Urothelium cell line (cell line): ENCODE measurements around the gene MRPS2.
"Not testable (repeated sequence)": the region's sequence is repeated elsewhere in the genome, so short reads cannot be mapped to it uniquely, and the experiment has no call there.

Source experiments
- DNase-seq: peaks from one replicate; pipeline ENCODE4 v3.0.0; 2011; ENCODE audit warnings: low spot score, mixed read lengths
- FAIRE-seq: peaks from 2 replicates; lab custom pipeline; 2011; peaks lifted over from hg19 to GRCh38; lab: Jason Lieb, UNC

Gene MRPS2

GRCh38 chr9:135513351-135513846, 12.9 kb downstream of the MRPS2 start:
- DNase-seq (no peak), FAIRE-seq (peak; percentile 5)

- not testable (repeated sequence) for FAIRE-seq
These were observed 13.4 kb downstream of the MRPS2 start for GRCh38 chr9:135513906-135514305.

GRCh38 chr9:135514342-135515082, 14.0 kb downstream of the MRPS2 start:
- no peak for FAIRE-seq

More at GRCh38 chr9:135513906-135514305, 13.4 kb downstream of the MRPS2 start:
- not testable (repeated sequence) for DNase-seq

GRCh38 chr9:135515083-135515951, 14.8 kb downstream of the MRPS2 start:
- no peak for FAIRE-seq
- DNase-seq: no peak

More at GRCh38 chr9:135514342-135515082, 14.0 kb downstream of the MRPS2 start:
- no peak for DNase-seq

- FAIRE-seq: no peak
These were observed 15.8 kb downstream of the MRPS2 start for GRCh38 chr9:135516132-135516860.

GRCh38 chr9:135517407-135517822, 16.9 kb downstream of the MRPS2 start:
- DNase-seq (no peak), FAIRE-seq (no peak)

More at GRCh38 chr9:135516132-135516860, 15.8 kb downstream of the MRPS2 start:
- no peak for DNase-seq

- FAIRE-seq (peak; percentile 91), DNase-seq (no peak)
These were observed 18.9 kb downstream of the MRPS2 start for GRCh38 chr9:135519179-135519971.

GRCh38 chr9:135520916-135521607, 20.6 kb downstream of the MRPS2 start, which contains the start of gene LCN1:
Gene LCN1 (plus strand): TSS chr9:135521440. CDS start chr9:135521498, 58 bp downstream.
- DNase-seq (no peak), FAIRE-seq (no peak)

- FAIRE-seq: no peak
- DNase-seq: no peak
These were observed 21.2 kb downstream of the MRPS2 start for GRCh38 chr9:135521608-135522095.

- no peak for FAIRE-seq
- DNase-seq: no peak
These were observed 21.8 kb downstream of the MRPS2 start for GRCh38 chr9:135522137-135522877.

GRCh38 chr9:135522931-135523330, 22.4 kb downstream of the MRPS2 start:
- DNase-seq (no peak), FAIRE-seq (no peak)

- peak; percentile 20 for FAIRE-seq
- DNase-seq: no peak
These were observed 23.1 kb downstream of the MRPS2 start for GRCh38 chr9:135523521-135524129.

GRCh38 chr9:135524130-135524861, 23.8 kb downstream of the MRPS2 start:
- peak; percentile 54 for DNase-seq
- no peak for FAIRE-seq

GRCh38 chr9:135525241-135526088, 25.0 kb downstream of the MRPS2 start:
- FAIRE-seq: no peak
- no peak for DNase-seq

GRCh38 chr9:135526089-135526729, 25.7 kb downstream of the MRPS2 start:
- DNase-seq: no peak
- FAIRE-seq: no peak
